Measurements from ENCODE around the gene CCN6. TPM values are rescaled to one million over a fixed set of nuclear protein-coding genes. Genes with fewer than 3 reads are reported as not detected.

CCN6 gene
- total RNA-seq, 1 experiment from 2014 or later, result not detected

DNA sequence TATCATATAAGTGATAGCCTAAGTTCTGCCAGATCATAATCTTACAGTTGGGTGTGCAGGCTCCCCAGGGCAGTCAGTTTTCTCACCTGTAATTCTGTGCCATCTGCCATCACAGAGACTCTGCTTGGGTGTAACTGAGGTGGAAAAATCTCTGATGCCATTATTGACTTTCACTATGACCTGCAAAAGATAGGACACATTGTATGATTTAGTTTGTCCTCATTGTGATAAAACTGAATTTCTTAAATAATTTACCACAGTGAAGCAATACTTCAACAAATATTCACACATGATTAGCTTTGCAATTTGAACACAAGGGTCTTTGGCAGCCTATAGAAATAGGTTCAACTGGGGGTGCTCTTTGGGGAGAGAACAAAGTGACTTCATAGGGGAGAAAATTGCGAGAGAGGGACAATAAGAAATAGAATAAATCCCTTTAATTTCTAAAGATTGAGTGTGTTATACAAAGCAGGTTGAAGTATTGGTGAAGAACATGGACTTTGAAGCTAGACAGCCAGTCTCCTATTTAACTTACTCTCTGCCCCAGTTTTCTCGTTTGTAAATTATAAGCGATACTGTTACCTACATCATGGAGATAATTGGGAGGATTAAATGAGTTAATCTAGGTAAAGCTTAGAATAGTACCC lies 60.8 kb downstream of the CCN6 start:
- no peak for DNase-seq (ENCODE audit: low read depth)

DNA sequence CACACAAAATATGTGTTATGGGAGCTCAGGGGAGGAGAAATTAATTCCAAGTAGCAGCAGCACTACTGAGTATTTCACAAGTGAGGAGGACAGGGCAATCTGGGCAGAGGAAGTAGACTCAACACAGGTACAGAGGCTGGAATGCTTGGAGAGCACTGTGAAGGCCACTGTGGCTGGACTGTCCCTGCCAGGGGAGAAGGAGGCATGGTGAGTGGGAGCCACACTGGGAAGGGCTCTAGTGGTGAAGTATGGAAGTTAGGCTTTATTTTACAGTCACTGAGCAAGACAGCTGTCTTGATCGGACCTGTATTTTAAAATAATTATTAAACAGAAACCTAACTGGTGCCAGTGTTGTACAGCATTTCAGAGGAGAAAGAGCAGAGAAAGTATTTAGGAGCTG lies 62.3 kb downstream of the CCN6 start:
- DNase-seq (ENCODE audit: low read depth), result no peak

DNA sequence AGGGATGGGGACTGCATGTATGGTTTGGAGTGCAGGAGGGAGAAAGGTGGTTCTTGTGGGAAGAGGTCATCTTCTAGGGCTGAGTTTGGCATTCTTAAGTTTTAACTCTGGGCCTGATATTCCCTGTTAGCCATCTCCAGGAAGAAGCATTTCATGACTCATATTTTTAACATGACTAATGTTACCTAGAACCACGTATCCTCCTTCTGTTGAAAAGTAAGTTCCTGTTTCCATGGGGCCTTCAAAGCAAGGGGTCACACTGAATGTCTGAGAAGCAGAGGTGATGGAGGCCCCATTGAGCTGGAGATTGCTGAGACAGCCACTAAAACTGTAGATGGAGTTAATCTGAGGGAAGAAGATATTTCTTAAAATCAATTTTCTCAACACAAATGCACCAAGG lies 63.6 kb downstream of the CCN6 start:
- DNase-seq (ENCODE audit: low read depth), result peak; percentile 91

DNA sequence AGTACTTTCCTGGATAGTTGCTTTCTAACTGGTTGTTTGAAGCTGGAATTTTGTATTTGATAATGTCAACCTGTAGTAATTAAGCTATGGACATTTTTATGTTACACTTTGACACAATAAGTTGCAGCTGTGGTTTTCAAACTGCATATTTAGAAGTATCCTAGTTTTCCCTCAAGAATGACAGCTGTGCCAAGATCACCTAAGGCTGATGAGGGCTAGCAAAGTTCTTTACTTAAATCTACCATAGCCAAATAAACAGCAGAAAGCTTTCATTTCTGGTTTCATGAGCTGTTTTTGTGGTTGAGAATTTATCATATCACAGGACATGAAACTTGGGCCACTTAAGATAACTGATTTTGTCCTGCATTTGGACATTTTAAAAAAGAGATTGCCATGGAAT lies 64.1 kb downstream of the CCN6 start:
- peak; percentile 66 for DNase-seq (ENCODE audit: low read depth)

Other genes starting within 250 kb of the CCN6 start
- gene FYN, start 180.7 kb upstream of the CCN6 start, total RNA-seq (2014; rRNA removed; shearing (Covaris generic)), result 37.7 and 63.4 TPM in 2 replicates
- gene TUBE1, start 33.4 kb downstream of the CCN6 start, total RNA-seq (2014; rRNA removed; shearing (Covaris generic)), result 22.7 and 29.8 TPM in 2 replicates
- 31.3 and 34.2 TPM in 2 replicates for gene FAM229B, start 33.5 kb downstream of the CCN6 start, total RNA-seq (2014; rRNA removed; shearing (Covaris generic))
- gene LAMA4, start 200.5 kb downstream of the CCN6 start, total RNA-seq (2014; rRNA removed; shearing (Covaris generic)), result 85.6 and 156 TPM in 2 replicates